22Rv1 (cell line): ENCODE results near the gene EGFLAM.

ENCODE experiments used
- CTCF ChIP-seq: fragments of 450-650 bp; IDR thresholded peaks from 2 replicates; pipeline ENCODE4 v1.5.1; 2017; ENCODE audit warnings: mild to moderate bottlenecking
- ZFX ChIP-seq: fragments of 450-650 bp; IDR thresholded peaks from 2 replicates; pipeline ENCODE4 v1.6.1; 2017; ENCODE audit warnings: antibody characterized with exemption, borderline replicate concordance

DNA sequence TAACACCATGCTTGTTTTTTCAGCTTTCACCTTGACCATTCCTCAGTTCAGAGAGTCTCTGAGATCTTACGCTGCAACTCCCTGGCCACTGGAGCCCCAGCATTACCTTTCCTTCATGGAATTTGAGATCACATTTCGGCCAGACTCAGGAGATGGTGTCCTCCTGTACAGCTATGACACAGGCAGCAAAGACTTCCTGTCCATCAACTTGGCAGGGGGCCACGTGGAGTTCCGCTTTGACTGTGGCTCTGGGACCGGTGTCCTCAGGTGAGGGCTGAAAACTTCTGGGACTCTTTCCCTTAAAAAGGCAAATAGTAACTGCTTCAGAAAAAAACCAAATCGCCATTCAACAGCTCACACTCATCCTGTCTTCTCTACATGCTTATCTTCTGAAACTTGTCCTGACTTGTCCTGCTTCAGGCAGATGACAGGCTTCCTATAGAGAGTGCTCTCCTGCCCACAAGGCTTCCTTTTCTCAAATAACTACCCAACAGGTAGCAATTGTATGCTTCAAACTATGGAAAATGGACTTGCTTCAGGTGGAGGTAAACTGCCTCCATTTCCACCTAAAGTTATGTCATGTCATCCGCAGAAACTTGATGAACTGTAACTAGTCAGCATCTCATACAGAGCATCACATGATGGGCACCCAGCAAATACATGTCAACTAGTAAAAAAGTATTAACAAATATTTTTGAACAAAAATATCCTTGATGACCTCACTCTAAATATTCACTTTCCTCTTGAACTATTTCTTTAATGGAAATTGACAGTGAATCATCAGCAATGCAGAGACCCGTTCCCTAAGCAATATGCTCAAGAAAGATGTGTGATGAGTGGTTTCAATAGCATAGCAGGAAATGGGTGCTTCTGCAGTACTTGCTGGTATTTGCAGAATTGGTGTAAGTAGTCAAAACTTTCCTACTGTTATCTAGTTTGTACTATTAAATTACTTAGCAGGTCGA is 168.9 kb downstream of the EGFLAM start:
- TF ChIP-seq CTCF: no peak
- no peak for TF ChIP-seq ZFX
